ENCODE data around the gene C6orf15. TPM values are rescaled to one million over a fixed set of nuclear protein-coding genes. Genes with fewer than 3 reads are reported as not detected.

Gene C6orf15
- total RNA-seq, 6 experiments from 2014 or later = not detected

DNA sequence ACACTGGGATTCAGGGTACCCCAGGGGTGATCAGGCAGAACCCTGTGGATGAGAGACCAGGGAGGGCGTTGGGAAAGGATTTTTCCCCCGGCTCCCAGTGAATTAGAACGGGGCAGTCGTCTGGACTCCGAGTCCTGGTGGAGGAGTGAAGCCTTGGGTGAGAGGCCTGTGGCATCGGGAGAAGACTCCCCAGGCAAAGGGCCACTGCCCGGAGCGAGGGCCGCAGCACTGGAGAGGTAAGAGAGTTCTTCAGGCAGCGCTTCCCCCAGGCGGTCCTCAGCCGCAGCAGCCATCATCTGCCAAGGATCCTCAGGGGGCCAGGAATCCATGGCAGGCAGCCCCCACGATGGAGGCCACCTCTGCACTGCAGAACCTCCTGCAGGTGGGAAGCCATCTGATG lies 663 bp downstream of the C6orf15 start:
- TF ChIP-seq, protein P1, sequence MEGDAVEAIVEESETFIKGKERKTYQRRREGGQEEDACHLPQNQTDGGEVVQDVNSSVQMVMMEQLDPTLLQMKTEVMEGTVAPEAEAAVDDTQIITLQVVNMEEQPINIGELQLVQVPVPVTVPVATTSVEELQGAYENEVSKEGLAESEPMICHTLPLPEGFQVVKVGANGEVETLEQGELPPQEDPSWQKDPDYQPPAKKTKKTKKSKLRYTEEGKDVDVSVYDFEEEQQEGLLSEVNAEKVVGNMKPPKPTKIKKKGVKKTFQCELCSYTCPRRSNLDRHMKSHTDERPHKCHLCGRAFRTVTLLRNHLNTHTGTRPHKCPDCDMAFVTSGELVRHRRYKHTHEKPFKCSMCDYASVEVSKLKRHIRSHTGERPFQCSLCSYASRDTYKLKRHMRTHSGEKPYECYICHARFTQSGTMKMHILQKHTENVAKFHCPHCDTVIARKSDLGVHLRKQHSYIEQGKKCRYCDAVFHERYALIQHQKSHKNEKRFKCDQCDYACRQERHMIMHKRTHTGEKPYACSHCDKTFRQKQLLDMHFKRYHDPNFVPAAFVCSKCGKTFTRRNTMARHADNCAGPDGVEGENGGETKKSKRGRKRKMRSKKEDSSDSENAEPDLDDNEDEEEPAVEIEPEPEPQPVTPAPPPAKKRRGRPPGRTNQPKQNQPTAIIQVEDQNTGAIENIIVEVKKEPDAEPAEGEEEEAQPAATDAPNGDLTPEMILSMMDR (IDR thresholded peaks at IDR 0.05) = no peak
- DNase-seq = no peak
- H3K9me3 Mint-ChIP-seq = no peaks in the 10 kb centered on the region
- H3K36me3 Mint-ChIP-seq (ENCODE audit: low read depth) = no peaks in the 10 kb centered on the region
- peaks cover 42% of the 10 kb centered on the region for H3K4me1 Mint-ChIP-seq (ENCODE audit: low read depth)
- no peak overlapping the region for H3K4me3 Mint-ChIP-seq
- peaks cover 14% of the 10 kb centered on the region for H3K27me3 Mint-ChIP-seq (ENCODE audit: insufficient read depth)
- no peak overlapping the region for H3K27ac Mint-ChIP-seq

- no peak overlapping the region for H3K27ac Mint-ChIP-seq
- peaks cover 35% of the 10 kb centered on the region for H3K4me1 Mint-ChIP-seq (ENCODE audit: low read depth)
- TF ChIP-seq, protein P1 (IDR thresholded peaks at IDR 0.05) = no peak
- peaks cover 19% of the 10 kb centered on the region for H3K27me3 Mint-ChIP-seq (ENCODE audit: insufficient read depth)
- no peaks in the 10 kb centered on the region for H3K9me3 Mint-ChIP-seq
- H3K36me3 Mint-ChIP-seq (ENCODE audit: low read depth) = no peaks in the 10 kb centered on the region
- no peak for DNase-seq
- H3K4me3 Mint-ChIP-seq = no peak overlapping the region
Measured at GRCh38 chr6:31110825-31111582, 1.4 kb downstream of the C6orf15 start.

DNA sequence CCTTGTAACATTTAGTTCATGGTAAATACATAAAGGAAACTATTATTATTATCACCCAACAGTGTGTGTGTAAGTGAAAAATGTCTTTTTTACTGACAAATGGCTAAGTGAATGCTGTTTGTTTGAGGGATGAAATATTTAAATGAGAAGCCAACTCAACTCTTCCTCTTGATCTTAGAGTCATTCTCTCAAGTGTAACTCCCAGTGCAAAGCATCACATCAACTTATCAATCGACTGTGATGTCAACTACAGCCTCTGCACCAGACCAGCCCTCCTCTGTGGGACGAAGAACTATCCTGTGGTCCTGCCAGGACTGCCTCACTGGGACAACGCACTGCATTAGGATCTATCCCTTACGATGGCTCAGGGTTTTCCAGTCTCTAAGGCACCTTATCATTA lies 5.3 kb downstream of the C6orf15 start:
- Mint-ChIP-seq H3K4me3 (no peak overlapping the region), H3K27me3 (ENCODE audit: insufficient read depth) (peaks cover 20% of the 10 kb centered on the region), H3K27ac (no peak overlapping the region), H3K9me3 (no peaks in the 10 kb centered on the region), H3K36me3 (ENCODE audit: low read depth) (no peaks in the 10 kb centered on the region), H3K4me1 (ENCODE audit: low read depth) (no peaks in the 10 kb centered on the region)
- TF ChIP-seq, protein P1 (IDR thresholded peaks at IDR 0.05) = no peak
- no peak for DNase-seq

DNA sequence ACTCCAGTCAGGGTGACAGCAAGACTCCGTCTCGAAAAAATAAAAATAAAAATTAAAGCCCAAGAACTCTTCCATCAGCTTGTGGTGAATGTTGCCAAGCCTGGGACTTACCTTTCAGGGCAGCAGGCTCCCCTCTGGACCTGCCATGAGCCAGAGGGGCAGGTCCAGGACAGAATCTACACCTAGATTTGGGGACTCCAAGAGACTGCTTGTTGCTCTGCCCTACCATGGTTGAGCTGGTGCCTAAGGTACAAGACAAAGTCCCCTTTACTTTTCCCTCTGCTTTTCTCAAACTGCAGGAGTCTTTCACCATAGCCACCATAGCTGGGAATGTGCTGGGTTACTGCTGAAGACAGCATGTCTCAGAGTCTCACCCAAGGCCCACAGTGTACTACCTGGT lies 9.2 kb downstream of the C6orf15 start:
- Mint-ChIP-seq H3K9me3 (no peaks in the 10 kb centered on the region), H3K27me3 (ENCODE audit: insufficient read depth) (peaks cover 10% of the 10 kb centered on the region), H3K27ac (no peak overlapping the region), H3K36me3 (ENCODE audit: low read depth) (no peaks in the 10 kb centered on the region), H3K4me1 (ENCODE audit: low read depth) (no peaks in the 10 kb centered on the region), H3K4me3 (no peak overlapping the region)
- TF ChIP-seq, protein P1 (IDR thresholded peaks at IDR 0.05) = no peak
- DNase-seq = no peak

GRCh38 chr6:31098449-31098938 lies 13.9 kb downstream of the C6orf15 start:
- H3K4me3 Mint-ChIP-seq = no peak overlapping the region
- H3K9me3 Mint-ChIP-seq = no peaks in the 10 kb centered on the region
- no peaks in the 10 kb centered on the region for H3K36me3 Mint-ChIP-seq (ENCODE audit: low read depth)
- H3K27ac Mint-ChIP-seq = no peak overlapping the region
- peaks cover 5% of the 10 kb centered on the region for H3K27me3 Mint-ChIP-seq (ENCODE audit: insufficient read depth)
- TF ChIP-seq, protein P1 (IDR thresholded peaks at IDR 0.05) = no peak
- no peak for DNase-seq
- peaks cover 15% of the 10 kb centered on the region for H3K4me1 Mint-ChIP-seq (ENCODE audit: low read depth)

Measured in HFFc6 (cell line).